Left ventricle myocardium inferior (tissue), 1 donor: Measurements from ENCODE around the gene CACNA1C. TPM values are rescaled to one million over a fixed set of nuclear protein-coding genes. Genes with fewer than 3 reads are reported as not detected.

Experiments
- DNase-seq: peaks from one replicate; pipeline ENCODE4 v3.0.0-alpha.2; 2020
- H3K27ac ChIP-seq: fragments of 200-600 bp; replicated peaks from 2 replicates; pipeline ENCODE4 v1.8.0; 2021
- H3K27me3 ChIP-seq: fragments of 200-600 bp; 2 replicates; pipeline ENCODE4 v1.8.0; 2021; ENCODE audit warnings: low read depth
- H3K36me3 ChIP-seq: fragments of 200-600 bp; 2 replicates; pipeline ENCODE4 v1.8.0; 2021
- H3K4me1 ChIP-seq: fragments of 200-600 bp; 2 replicates; pipeline ENCODE4 v1.8.0; 2021
- H3K4me3 ChIP-seq: fragments of 200-600 bp; 2 replicates; pipeline ENCODE4 v1.8.0; 2021; ENCODE audit warnings: mild to moderate bottlenecking, moderate library complexity
- H3K9me3 ChIP-seq: fragments of 200-600 bp; replicated peaks from 2 replicates; pipeline ENCODE4 v1.8.0; 2021
- CTCF ChIP-seq: fragments of 200-600 bp; IDR thresholded peaks from 2 replicates; pipeline ENCODE4 v1.8.0; 2021; ENCODE audit warnings: antibody characterized with exemption, mild to moderate bottlenecking, borderline replicate concordance
- intact Hi-C: fragments of 100-400 bp; cut with micrococcal nuclease; formaldehyde crosslinking; loops from one replicate; pipeline ENCODE4 v1.11.0; 2022
- total RNA-seq: library from RNA; stranded (reverse); fragmentation: NEBNext Ultra II Directional; extraction: Animal tissue kit (Norgen Biotek cat#: 25700); gene quantifications from one replicate; pipeline ENCODE4 v1.2.1, GENCODE V29; 2021
- donor health status: DM: no; HTN: yes; CAD: no; lungs with severe emphysema.

CACNA1C gene
- total RNA-seq, 1 donor from 2014 or later: 137 TPM

DNA sequence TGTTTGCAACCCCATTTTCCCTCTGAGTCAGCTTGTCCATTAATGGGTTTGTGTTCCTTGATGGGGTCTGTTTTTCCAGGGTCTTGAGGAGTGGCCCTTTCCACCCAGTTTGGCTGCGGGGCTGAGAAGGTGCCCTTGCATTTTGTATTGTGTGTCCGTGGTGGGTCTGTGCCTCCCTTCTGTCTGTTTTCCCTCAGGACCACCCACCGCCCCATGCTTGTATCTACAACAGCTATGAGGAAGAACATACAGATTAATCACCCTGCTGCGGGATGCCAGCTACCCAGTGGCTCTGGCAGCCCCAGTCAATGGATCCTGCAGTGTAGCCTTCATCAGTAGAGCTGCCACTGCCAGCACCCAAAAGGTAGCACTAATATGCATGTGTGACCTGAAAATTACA is 235.7 kb downstream of the CACNA1C start:
- Histone ChIP-seq H3K4me3 (no peak overlapping the region), H3K4me1 (peaks cover 100% of the 10 kb centered on the region), H3K27ac (peak overlapping the region; percentile 83), H3K27me3 (no peaks in the 10 kb centered on the region), H3K36me3 (no peaks in the 10 kb centered on the region), H3K9me3 (no peaks in the 10 kb centered on the region)
- DNase-seq: no peak
- TF ChIP-seq CTCF: no peak
- intact Hi-C loops: loop anchor here (10.0 kb wide), 1 partner anchor 234 kb away; the partner anchor contains the start of gene CACNA1C

DNA sequence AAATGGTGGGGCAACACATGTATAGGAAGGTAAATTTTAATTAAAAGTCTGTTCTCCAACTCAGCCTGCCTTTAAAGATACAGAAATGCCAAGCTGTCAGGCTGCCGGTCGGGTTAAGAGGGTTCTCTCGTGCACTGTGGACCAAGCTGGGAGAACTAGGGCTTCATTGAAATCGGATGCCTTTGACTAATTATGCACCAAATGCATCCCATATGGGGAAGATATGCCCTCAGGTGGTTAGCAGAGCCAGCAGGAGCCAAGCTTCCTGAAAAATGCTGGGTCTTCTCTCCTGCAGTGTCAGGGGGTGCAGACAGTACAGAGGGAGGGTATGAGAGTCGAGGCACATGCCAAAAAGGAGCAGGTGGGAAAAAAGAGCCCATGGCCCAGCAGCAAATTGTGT is 236.1 kb downstream of the CACNA1C start:
- Histone ChIP-seq H3K4me3 (no peak overlapping the region), H3K9me3 (no peaks in the 10 kb centered on the region), H3K36me3 (no peaks in the 10 kb centered on the region), H3K27ac (peak overlapping the region; percentile 83), H3K4me1 (peaks cover 100% of the 10 kb centered on the region), H3K27me3 (no peaks in the 10 kb centered on the region)
- intact Hi-C loops: loop anchor here (10.0 kb wide), 1 partner anchor 234 kb away; the partner anchor contains the start of gene CACNA1C
- no peak for TF ChIP-seq CTCF
- no peak for DNase-seq

DNA sequence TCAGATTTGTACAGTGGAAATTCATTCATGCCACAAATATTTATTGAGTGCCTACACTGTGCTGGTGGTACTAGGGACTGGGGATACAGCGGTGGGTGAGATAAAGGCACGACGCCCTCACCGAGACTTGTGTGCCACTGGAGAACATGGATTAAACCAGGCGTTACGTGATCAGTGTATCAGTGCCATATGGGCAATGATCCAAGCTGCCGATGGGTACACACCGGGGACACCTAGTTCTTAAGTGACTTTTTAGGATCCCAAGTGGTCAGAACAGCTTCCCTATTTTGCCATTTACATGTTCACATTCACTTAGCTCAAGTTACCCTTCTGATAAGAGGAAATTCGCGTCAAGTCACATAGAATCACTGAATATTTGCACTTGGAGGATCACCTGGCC is 236.7 kb downstream of the CACNA1C start:
- Histone ChIP-seq H3K27me3 (no peaks in the 10 kb centered on the region), H3K4me3 (no peak overlapping the region), H3K9me3 (no peaks in the 10 kb centered on the region), H3K36me3 (no peaks in the 10 kb centered on the region), H3K4me1 (peaks cover 100% of the 10 kb centered on the region), H3K27ac (peak overlapping the region; percentile 83)
- DNase-seq: no peak
- no peak for TF ChIP-seq CTCF
- intact Hi-C loops: loop anchor here (10.0 kb wide), 1 partner anchor 235 kb away; the partner anchor contains the start of gene CACNA1C

DNA sequence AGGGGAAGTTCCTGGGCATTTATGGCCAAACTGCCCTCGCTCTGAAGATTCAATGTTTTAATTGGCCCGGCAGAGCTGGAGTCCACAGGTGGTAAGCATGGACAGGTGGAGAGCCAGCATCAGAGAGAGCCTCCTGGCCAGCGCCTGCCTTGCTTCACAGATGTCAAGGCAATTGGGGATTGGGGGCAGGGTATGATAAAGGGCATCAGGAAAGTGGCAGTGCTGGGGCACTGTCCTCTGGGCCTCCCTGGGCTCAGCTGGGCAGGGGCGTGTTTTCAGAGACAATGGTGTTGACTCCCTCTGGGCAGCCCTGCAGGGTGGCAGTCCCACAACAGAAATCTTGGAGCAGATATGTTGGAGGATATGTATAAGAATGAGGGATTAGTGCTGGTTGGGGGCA is 237.3 kb downstream of the CACNA1C start:
- Histone ChIP-seq H3K36me3 (no peaks in the 10 kb centered on the region), H3K4me1 (peaks cover 100% of the 10 kb centered on the region), H3K27me3 (no peaks in the 10 kb centered on the region), H3K27ac (peak overlapping the region; percentile 83), H3K9me3 (no peaks in the 10 kb centered on the region), H3K4me3 (no peak overlapping the region)
- no peak for TF ChIP-seq CTCF
- intact Hi-C loops: no loop called here
- no peak for DNase-seq

- Histone ChIP-seq H3K4me3 (no peak overlapping the region), H3K27me3 (no peaks in the 10 kb centered on the region), H3K27ac (peak overlapping the region; percentile 83), H3K4me1 (peaks cover 100% of the 10 kb centered on the region), H3K9me3 (no peaks in the 10 kb centered on the region), H3K36me3 (no peaks in the 10 kb centered on the region)
- no peak for TF ChIP-seq CTCF
- no peak for DNase-seq
- intact Hi-C loops: no loop called here
These were observed 237.8 kb downstream of the CACNA1C start for GRCh38 chr12:2290516-2291065.
